CD4-positive, alpha-beta T cell treated with Interleukin-4 for 4 hours (primary cell): ENCODE results near the gene CILP.

ENCODE experiments used
- DNase-seq: peaks from one replicate; pipeline ENCODE4 v3.0.0-alpha.2; 2020

Gene CILP

DNA sequence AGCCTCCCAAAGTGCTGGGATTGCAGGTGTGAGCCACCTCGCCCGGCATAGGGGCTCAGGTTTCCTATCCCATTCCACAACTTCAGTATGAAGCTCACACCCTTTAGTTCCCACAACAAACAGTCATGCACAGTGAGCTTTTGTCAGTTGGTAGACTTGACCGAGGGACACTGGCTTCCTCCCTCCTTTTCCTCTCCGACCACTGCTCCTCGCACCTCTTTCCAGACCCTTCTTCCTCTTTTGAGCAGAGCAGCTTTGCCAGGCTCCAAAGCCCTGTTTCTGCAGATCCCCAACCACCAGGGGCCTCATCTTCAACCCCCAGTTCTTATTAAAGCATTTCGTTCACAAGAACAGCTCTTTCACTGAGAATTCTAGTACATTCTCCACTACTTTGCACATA lies 12.7 kb upstream of the CILP start:
- DNase-seq, result no peak

DNA sequence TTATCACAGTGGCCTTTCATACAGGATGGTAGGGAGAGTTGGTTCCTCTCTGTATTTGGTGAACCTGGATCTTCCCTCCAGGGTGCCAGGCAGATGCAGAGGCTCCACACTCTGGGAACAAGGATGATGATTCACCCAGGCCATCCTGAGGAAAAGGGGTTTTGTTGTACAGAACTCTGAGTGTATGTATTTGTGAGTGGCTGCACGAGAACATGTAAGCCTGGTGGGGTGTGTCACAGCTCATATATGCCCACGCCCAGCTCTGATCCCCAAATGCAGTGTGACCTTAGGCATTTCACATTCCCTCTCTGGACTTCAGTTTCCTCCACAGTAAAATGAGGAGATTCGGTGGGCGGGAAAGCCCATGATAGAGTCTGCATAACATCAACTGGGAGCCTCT lies 11.6 kb upstream of the CILP start:
- DNase-seq, result no peak

DNA sequence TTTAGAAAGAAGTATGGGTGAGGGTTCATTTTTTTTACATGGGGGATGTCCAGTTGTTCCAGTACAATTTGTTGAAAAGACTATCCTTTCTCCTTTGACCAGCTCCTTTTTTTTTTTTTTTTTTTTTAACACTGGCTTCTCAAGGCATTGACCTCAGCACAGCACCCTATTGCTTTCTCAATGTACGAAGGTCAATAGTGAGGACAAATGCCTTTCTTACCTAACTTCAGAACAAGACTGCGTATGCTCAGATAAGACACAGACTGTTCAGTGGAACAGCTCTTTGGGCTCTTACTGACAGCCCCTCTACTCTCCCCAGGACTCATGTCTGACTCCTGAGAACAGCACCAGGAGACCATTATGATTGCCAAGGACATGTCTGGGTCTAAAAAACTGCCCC lies 10.4 kb upstream of the CILP start:
- DNase-seq, result no peak

DNA sequence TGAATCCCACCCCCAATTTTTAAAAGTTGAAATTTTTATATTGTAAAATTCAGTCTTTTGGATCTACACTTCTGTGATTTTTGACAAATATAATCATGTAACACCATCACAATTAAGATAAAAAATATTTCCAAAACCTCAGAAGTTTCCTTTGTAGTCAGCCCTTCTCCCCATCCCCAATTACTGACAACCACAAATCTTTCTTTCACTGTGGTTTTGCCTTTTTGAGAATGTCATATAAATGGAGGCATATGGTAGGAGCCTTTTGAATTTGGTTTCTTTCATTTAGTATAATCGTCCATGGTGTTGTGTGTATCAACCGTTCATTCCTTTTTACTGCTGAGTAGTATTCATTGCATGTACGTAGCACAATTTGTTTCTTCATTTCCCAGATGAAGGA lies 7.9 kb upstream of the CILP start:
- DNase-seq, result no peak

DNA sequence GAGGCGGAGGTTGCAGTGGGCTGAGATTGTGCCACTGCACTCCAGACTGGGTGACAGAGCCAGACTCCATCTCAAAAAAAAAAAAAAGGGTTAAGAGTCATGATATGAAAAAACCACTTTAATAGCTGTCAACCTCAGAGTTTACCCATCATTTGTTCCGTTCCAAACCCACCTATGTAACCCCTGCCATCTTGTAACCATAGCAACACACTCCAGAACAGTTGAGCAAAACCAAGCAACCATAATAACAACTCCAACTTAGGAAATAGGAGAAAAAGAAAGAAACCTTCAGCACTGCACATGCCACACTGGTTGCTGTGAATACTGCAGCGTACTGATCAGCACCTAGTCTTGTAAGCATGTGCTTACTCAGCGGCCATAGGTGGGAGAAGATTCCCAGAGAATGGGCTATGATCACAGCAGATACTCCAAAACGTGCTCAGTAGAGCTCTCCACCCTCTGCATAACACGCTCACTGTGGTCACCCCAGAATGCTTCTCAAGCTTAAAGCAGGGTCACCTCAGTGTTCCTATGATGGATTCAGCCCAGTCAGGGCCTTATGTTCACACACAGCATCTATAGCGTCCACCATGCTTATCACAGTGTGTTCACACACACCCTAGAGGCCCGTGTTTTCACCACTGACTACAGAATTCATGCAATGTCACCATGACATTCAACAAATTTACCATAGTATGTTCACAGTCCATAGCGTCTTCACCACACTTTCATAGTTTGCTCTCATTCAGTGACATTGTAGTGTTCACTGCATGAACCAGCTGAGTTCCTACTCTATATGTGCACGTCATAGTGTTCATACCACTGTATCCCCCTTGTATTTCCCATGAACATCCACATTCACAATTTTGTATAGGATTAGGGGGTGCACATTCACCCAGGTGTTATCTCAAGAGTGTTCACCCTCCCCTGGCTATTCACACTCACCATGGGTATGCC lies 6.5 kb upstream of the CILP start:
- DNase-seq, result no peak

DNA sequence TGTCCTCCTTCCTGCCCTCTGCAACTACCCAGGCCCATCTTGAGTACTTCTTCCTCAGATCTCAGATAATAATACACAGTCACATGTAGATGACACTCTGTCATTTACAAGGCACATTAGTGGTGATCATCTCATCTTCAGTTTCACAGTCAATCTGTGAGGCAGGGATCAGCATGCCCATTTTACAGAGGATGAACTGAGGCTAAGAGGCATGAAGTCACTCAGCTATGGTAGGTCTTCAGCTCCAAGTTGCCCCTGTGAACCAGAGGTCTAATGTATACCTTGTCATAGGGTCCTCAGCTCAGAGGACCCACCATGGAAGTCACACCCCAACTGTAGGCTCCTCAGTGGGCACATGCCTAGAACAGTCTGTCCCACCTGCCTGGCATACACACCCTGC lies 4.2 kb upstream of the CILP start:
- DNase-seq, result no peak

DNA sequence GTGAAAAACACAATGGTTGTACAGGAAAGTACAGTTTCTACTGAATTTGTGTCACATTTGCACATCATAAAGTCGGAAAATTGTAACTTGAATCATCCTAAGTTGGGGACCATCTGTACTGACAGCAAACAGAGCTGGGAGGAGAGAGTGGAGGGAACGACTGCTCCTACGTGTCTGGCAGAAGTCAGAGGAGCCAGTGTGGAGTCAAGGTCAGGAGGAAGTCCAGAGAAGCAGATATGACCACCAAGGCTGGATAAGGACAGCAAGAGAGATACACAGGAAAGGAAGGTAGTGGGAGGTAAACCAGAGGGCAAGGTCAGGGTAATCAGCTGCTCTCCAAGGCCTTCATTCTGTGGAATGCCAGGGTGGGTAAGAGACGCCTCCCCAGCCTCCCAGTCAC lies 2.7 kb upstream of the CILP start:
- DNase-seq, result no peak

DNA sequence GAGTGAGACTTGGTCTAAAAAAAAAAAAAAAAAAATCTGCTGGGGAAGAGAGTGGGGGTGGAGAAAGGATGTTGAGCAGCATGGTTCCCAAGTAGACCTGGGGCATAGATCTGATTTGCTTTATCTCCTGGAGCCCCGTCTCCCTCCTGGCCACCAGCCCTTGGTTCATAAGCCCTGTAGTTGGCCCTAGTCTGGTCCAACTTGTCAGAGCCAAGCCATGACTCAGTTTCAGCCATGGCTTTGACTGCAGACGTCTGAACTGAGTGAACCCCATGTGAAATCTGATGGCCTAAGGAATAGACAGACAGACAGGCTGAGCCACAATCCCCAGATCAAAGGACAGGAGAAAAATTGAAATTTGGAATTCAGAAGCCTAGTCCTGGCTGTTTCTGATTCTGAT lies 2.0 kb upstream of the CILP start:
- DNase-seq, result no peak

DNA sequence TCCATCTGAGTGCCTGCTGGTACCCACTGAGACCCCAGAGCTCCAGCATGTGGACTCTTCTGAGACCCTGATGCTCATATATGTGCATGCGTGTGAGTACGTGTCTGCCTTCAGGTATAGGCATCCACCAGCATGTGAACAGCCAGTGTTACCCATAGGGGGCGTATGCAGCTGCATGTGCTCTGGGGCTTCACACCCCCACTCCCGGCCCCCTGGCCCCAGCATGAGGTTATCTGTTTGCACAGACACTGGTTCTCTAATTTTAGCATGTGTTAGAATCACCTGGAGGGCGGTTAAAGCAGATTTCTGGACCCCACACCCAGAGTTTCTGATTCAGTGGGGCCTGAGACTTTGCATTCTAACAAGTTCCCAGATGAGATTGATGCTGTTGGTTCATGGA lies 824 bp upstream of the CILP start:
- peak; percentile 19 for DNase-seq

DNA sequence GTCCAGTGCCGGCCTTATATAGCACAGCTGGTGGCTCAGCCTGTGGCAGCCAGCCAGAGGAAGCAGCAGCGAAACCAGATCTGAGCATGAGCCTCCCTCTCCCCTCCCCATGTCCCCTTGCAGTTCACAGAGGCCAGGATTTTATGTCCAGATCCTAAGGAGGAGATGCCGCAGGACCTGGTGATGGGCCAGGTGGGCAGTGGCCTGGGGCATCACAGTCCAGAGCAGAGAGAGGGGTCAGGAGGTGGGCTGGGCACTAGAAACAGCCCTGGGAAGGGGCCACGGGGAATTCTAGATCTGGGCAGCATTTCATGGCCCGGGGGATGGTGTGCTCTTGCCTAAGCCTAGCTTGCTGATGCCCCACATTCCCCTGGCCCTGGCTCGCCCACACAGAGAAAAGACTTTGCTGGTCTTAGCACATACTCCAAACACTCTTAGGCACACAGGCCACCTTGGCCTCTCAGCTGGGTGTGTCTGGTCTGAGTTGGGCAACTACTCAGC lies 259 bp upstream of the CILP start:
- DNase-seq, result no peak

DNA sequence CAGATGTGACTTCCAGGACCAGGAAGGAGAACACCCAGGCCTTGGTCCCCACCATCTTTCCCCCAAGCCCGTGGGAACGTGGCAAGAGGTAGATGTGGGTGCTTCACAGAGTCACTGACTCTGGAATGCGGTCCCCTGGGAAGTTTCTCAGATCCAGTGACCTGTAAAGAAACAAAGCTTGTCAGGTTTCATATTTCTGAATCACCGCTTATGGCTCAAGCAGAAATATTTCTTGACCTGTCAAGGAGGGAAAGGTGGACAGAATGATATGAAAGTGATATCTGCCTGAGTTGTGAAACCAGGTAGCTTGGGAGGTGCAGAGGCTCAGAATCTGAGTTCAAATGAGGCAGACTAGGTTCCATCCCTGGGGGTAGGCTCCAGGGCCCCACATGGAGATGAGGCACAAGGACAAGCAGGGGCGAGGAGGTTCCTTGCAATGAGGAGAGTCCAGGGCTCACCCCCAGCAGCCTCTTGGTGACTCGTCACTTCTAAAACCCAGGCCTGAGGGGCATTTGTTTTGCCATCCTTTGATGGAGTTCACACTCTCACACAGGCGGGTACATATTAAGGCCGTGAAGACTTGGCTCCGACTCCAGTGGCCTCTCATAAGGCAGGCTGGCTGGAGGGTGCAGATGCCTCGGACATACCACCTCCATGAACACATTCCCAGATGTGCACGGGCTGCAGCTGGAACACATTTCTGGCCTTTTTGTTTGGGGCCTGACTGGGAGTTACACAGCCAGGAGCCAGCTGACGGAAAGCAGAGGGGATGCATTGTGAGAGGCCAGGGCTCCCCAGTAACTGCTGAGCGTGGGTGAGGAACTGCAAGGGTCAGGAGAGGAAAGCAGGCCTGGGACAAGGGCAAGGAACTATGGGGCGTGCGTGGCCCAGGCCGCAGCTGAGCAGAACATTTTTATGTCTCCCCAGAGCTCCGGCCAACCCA lies 1.3 kb downstream of the CILP start:
- no peak for DNase-seq

DNA sequence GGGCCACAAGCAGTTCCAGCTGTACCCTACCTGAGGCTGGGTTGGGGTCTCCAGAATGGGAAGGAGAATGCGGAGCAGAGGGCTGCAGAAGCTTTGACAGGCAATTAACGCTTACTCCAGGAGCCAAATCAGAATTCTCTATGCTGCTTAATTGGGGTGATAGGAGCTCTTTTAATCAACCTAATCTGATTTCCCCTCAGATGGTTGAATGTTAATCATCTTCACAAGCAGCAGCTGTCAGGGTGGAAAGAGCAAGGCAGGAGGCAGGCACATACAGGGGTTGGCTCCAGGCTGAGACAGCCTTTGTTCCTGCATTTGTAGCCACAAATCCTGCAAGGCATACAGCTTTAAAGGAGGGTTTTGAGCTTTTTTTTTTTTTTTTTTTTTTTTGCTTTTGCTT lies 2.6 kb downstream of the CILP start:
- DNase-seq, result no peak

DNA sequence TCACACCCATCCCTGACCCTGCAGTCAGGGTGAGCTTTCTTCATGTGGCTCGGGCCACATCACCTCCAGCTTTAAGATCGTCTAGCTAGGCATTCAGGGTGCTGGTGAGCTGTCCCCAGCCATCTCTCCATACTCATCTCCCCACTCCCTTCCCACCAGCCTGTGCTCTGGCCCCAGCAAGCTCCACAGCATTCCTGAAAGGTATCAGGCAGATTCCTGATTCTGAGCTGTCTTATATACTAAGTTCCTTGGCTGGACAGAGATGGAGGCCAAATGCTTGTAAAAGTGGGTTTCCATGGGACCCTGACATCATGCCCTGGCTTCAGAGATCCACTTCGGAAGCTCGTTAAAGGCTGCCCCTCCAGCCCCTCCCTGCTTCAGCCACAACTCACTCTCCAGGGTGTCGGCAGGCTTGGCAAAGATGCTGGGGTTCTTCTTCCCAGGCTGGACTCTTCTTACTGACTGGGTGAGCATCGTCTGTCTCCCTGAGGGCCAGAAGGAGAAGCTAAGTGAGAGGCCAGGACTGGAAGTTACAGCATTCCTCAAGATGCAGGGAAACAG lies 3.9 kb downstream of the CILP start:
- no peak for DNase-seq

DNA sequence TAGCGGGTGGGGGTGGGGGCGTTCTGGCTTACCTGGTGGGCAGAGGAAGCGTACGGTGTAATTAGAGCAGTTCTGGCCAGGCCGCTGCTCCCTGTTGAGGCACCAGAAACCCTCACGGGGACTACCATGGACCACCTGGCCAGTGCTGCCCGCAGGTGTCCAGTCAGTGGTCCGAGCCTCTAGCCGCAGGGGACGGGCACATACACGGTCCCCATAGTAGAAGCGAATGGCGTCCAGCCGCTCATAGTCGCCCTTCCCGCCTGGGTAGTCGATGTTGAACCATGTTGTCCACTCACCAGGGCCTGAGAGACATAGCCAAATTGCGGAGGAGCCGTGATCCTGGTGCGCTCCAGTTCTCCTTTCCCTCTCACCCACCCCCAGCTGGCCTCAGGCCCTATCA lies 4.5 kb downstream of the CILP start:
- DNase-seq, result no peak

DNA sequence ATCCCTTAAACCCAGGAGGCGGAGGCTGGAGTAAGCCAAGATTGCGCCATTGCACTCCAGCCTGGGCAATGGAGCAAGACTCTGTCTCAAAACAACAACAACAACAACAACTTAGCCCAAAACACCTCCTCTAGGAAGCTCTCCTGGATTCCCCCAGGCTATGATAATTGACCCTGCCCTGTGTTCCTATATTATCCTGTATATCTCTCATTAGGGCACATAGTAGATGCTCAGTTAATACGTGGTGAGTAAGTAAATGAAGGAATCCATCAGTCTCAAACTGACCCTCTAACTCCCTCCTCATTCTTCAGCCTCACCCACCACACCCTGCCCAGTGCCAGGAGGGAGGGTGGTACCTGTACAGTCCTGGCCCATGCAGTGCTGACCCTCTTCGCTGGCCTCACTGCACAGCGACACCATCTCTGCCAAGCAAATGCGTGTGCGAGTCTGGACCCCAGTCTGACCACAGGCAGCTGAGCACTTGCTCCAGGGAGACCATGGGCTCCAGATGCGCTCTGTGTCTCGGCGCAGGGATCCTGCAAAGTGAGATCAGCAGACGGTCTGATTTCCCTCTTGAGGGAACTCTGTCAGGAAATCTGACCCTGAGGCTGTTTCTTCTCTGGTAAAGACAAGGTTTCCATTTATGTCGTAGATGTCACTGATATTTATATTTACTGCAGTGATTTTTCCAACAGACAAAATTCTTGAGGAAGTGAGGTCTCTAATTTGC lies 6.2 kb downstream of the CILP start:
- DNase-seq, result no peak

DNA sequence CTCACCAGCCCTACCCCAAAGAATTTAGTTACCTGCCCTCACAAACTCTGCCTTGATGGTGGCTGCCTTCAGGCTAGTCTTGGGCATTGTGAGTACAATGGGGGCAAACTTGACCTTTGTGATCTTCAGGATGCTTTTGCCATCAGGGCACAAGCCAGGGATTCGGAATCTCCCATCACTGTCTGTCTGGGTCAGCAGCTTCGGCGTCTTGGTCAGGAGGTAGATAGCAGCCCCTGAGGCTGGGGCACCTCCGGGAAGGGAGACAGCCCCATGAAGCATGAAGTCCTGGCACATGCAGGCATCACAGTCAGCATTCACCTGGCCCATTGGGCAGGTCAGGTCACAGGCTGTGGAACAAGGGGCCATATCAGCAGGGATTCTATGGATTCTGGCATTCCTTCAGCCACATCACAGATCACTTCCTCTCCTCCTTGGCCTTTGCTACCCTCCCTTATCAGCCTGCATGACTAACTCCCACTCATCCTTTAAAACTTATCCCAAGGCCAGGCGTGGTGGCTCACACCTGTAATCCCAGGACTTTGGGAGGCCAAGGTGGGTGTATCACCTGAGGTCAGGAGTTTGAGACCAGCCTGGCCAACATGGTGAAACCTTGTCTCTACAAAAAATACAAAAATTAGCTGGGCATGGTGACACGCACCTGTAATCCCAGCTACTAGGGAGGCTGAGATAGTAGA lies 6.9 kb downstream of the CILP start:
- DNase-seq, result no peak

DNA sequence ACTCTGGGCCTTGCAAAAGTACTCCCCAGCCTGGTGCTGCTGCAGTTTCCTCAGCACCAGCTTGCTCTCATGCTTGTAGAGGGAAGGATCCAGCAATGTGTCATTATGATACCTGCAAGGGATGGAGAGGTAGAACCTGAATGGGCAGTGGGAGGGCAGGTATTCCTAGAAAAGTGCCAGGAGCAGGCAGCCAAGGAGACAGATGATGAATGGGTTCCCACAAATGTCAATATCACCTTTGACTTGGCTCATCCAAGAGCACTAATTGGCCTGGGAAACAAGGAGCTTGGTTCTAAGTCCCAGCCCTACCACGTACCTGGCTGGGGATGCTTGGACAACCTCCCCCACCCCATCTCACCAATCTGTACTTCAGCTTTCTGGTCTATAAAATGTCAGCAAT lies 9.4 kb downstream of the CILP start:
- no peak for DNase-seq

DNA sequence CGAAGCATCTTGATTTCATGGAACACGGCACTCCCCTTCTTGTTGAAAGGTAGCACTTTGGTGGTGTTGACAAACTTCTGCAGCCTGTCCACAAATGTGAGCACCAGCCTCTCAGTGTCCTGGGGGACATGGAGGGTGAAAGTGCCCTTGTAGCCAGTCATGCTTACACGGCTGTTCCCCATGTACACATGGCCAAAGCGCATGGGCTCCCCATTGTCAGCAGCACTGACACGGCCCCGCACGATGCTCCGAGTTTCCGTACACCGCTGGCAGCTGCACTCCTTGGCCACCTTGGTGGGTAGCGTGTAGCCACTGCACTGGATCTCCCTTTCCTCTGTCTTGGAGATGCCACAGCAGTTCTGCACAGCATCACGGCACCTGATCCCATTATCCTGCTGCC lies 12.7 kb downstream of the CILP start:
- no peak for DNase-seq

DNA sequence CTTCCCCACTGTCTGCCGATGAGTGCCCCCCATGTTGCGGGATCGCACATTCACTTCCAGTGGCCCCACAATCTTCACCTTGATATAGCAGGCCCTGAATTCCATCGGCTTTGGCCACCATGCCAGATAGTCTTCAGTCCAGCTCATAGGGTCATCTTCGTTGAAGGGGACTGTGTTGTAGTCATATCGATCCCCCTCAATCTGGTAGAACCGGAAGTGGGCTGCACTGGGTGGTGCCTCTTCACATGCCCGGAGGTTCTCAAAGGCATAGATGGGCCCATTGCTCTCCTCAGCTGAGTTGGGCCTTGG lies 14.0 kb downstream of the CILP start:
- DNase-seq, result no peak

DNA sequence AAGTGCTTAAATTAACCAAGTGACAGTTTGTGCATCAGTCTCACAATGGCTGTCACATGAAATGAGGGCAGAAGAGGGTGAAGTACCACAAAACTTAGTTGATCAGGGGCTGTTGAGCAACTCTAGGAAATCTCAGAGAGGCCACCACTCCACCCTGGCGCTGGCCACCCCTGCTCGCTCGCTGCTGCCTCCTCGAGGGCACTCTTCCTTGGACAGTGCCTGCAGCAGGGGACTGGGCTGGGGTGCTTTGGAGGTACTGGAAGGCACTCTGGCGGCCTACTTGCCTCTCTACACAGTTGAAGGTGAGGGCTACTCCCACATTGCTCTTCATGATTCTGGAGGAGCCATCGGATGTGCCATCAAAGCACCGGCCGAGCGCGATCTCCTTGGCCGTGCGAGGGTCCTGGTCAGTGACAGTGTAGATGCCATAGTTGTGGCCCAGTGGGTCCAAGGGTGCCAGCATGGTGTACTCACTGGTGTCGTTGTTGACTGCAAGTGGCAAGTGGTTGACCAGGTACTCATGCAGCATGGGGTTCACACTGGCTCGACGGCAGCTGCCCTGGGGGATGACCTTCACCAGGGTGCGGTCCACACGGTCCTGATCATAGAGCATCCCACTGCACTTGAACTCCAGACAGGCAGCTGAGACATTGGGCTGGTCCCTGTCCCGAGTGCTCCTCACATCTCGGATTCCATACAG lies 14.5 kb downstream of the CILP start:
- DNase-seq, result no peak

DNA sequence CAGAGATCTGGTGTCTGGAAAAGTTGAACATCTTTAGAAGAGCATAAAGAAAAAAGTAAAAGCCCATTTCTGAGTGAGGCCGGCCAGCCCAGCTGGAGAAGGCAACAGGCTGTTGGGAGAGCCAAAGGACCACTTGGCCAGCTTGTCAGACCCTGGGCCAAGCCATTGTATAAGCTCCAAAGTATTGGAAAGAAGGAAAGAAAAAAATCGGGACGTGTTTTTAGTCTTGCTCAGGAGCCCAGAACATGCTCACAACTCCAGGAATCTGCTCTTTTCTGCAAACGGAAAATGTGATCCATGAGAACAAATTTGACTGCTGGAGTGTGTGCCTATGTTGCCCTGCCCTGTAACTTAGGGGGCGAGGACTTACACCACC lies 15.7 kb downstream of the CILP start:
- DNase-seq, result no peak
